SKM-1 (cell line): ENCODE results near the gene CACNA1H.

Experiments used
- DNase-seq: peaks from one replicate; lab custom pipeline; 2025; ENCODE audit not compliant: unreplicated experiment; lab: John Stamatoyannopoulos, UW

Gene CACNA1H

GRCh38 chr16:1152651-1153259 lies at the start of gene CACNA1H:
Gene CACNA1H, plus strand, starts transcription at chr16:1153106. Its CDS starts 632 bp downstream, at chr16:1153738.
- no peak for DNase-seq

DNA sequence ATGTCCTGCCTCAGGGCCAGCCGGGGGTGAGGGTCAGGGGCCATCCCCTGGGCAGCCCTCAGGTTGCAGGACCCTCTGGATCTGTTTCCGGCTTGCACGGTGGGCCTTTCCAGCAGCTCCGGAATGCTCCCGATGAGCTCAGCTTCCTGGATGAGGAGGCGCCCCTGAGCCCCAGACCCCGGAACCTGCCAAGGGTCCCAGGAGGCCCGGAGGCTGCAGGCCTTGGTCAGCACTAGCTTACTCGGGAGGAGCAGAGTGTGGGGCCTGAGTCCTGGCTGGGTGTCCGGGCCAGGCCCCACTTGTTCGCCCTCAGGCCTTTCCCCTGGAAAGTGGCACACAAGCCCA lies 49.3 kb upstream of the CACNA1H start:
- DNase-seq, result no peak

DNA sequence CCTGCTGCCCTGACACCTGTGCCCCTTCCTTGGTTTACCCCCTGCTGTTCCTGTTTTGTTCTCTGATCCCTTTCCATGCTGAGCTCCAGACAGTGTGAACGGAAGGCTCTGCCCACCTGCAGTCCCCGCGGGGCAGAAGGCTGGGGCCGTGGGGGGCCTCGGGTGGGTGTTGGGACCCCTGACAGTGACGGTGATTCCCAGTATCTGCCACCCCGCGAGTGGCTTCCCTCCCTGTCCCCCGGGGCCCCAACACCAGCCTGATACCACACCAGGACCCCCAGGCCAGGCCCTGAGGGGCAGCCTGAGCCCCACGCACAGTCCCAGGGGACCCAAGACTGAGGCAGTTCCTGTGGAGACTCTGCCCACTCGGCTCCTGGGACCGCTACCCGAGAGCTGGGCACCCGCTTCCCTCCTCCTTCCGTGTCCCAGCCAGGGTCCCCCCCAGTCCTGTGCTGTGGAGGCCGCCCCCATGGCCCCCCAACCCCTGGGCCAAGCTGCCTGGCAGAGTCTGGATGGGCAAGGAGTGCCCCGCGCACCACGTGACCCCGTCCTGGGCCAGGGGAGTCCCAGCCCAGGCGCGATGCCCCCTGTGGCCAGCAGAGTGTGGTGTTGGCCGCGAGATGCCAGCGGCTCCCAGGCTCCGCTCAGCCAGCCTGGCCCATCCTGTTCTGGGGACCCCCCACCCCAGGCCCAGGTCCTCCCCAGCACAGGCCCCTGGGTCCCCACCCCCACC lies 46.9 kb upstream of the CACNA1H start:
- no peak for DNase-seq

- no peak for DNase-seq
These were observed 46.2 kb upstream of the CACNA1H start for GRCh38 chr16:1106659-1107058.

DNA sequence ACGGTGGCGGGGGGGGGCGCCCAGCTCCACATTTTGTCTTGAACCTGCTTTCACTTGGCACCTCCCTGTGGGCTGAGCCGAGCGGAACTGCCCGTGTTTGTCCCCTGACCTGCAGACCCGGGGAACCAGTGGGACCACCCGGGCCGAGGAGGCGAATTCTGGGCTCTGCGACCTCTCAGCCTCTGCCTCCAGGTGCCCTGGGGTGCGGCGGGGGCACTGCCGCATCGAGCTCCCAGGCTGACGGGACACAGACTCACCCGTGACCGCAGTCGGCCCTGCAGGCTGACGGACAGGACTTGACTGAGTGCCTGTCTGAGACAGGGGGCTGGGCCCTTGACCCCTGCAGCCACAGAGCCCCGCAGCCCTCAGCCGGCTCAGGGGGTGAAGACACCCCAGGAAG lies 45.8 kb upstream of the CACNA1H start:
- DNase-seq, result no peak

DNA sequence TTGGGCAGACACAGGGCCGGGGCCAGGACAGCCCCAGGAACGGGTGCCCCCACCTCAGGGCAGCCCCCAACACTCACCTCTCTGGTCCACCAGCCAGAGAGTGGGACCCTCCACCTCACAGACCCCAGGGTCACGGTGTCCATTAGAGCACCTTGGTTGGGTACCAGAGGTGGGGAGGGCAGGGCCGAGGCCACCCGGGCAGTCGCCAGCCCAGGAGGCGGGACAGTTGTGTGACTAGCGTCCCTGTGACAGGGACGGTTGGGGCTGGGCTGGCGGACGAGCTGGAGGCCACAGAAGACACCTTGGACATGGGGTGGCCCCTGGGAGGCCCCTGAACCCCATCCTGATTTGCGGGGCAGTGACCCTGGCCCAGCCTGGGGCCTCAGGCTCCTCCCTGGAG lies 45.2 kb upstream of the CACNA1H start:
- no peak for DNase-seq

- no peak for DNase-seq
These were observed 44.3 kb upstream of the CACNA1H start for GRCh38 chr16:1108299-1109252.

DNA sequence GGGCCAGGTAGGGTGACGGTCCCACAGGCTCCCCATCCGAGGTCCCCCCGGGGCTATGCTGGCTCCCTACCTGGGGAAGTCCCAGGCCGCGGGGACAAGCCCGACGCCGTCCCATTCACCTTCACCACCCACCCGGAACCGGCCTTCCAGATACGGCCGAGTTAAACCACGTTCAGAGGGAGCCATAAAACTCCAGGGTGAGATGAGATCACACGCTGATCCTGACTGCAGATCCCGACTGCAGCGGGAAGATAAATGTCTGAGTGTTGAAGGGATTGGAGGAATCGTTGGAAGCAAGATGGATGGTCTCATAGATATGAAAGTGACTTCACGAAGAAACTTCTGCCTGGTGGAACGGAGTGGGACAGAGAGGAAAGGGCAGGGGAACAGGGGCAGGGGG lies 43.3 kb upstream of the CACNA1H start:
- DNase-seq, result no peak

DNA sequence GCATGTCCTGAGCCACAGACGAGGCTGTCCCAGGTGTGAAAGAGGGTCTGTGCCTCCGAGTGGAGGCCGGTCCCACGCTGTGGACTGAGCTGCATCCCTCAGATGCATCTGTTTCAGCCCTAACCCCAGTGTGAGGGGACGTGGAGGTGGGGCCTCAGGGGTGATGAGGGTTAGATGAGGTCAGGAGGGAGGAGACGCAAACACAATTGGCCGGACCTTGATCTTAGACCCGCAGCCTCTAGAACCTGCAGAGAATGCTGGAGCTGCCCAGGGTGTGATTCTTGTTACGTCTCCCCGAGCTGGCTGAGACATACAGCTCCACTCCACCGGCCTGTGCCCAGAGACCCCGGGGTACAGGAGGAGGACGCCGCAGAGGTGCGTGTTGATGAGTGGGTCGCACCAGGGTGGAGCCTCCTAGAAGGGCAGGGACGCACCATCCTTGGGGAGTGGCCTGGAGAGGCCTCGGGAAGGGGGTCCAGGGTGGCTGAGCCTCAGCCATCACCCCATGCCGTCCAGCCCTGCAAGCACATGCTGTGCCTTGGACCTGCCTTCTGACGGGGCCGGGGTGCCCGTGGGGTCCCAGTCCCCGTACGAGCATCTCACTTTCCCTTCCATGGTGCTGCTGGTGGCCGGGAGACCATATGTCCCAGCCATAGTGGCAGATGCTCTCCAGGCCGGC lies 40.3 kb upstream of the CACNA1H start:
- DNase-seq, result no peak

DNA sequence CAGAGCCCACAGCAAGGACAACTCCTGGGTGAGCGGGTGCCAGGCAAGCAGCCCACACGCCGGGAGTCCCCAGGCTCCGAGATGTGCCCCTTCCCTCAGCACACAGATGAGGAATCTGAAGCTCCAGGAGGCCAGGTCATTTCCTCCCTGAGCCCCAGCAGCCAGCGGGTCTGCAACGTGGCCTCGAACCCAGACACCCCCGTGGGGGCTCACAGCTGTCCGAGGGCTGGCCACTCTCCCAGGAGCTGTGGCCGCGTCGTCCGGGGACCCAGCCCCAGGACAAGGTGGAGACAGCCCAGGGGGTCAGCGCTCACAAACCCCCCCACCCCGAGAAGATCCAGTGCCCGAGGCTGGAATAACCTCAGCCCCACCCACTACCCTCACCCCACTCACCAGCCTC lies 39.4 kb upstream of the CACNA1H start:
- DNase-seq, result no peak

GRCh38 chr16:1113889-1114526 lies 38.9 kb upstream of the CACNA1H start:
- DNase-seq, result no peak

GRCh38 chr16:1116693-1117077 lies 36.2 kb upstream of the CACNA1H start:
- DNase-seq, result no peak

- no peak for DNase-seq
These were observed 35.6 kb upstream of the CACNA1H start for GRCh38 chr16:1117176-1117900.

GRCh38 chr16:1117926-1118325 lies 35.0 kb upstream of the CACNA1H start:
- no peak for DNase-seq

DNA sequence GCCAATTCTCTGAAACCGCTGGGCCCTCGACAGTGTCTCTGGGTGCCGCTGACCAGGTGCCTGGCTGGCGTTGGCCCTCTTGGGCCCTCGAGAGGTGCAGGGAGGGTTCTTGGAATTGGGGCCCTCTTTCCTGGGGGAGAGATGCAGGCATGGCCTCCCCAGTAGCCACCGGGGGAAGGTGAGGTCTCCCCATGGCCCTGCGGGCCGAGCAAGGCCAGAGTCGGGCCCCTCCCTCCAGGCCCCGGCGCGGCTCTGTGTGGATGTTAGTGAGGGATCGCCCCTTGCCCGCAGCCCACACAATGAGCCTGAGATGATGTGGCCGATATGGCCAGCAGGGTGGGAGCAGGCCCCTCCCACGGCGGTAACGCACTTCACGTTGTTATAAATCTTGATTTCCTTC lies 33.8 kb upstream of the CACNA1H start:
- DNase-seq, result no peak

- DNase-seq, result no peak
These were observed 32.9 kb upstream of the CACNA1H start for GRCh38 chr16:1119766-1120576.

GRCh38 chr16:1120577-1120941 lies 32.3 kb upstream of the CACNA1H start:
- no peak for DNase-seq

DNA sequence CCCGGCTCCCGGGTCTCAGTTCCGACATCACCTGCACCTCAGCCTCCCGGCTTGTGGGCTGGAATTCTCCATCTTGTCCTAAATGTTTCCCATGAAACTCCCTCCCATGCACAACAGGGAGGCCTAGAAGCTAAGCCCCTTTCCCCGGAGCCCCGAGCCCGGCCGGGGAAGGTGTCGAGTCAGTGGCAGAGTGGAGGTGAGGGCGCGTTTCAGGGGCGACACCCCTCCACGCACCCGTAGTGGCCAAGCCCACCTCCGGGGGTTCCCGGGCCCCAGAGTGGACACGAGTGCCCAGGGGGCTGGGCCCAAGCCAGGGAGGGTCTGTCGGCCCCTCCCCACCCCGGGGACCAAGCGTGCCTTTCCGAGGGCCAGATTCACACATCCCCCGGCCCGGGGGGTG lies 31.9 kb upstream of the CACNA1H start:
- DNase-seq, result no peak

DNA sequence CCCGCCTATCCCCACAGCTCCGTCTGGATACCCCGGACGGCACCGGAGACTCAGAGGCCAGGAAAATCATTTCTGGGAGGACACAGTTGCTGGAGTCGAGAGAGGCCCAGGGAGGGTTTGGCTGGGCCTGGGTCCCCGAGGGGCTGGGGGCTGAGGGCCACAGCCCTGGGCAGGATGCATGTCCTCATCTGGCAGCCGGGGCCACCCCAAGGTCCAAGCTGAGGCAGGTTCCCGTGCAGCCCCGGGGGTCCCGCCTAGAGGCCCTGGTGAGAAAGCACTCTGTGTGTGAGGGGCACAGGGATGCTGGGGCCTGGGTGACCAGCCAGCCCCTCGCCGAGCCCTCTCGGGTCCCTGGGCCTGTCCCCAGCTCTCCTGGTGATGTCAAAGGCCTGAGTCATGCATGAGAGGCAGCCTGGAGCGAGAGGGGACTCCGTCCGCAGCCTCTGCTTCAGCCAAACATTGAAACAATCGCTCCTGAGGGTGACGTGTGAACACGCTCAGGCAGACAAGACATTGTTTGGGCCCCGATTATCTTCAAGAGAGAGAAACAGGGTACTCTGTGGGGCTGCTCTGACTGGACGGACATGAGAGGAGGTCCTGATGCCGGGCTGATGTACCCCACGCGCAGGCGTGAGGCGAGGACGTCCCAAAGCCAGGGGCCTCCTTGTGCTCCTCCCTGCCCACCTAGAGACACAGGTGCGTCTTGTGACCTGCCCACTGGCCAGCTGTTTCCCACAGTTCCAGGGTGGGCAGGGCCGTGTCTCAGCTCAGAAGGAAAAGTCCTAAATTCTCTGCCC lies 31.1 kb upstream of the CACNA1H start:
- no peak for DNase-seq
